ENCODE measurements around the gene TMEM131.
"Not testable (repeated sequence)": the region's sequence is repeated elsewhere in the genome, so short reads cannot be mapped to it uniquely, and the experiment has no call there.

The TMEM131 gene

GRCh38 chr2:97950329-97951154 is 45.2 kb downstream of the TMEM131 start:
- no peak for DNase-seq

- DNase-seq: no peak
Observed at GRCh38 chr2:97948926-97949325, 46.8 kb downstream of the TMEM131 start.

GRCh38 chr2:97945791-97946190 is 50.0 kb downstream of the TMEM131 start:
- no peak for DNase-seq

- DNase-seq: no peak
Observed at GRCh38 chr2:97936881-97937280, 58.9 kb downstream of the TMEM131 start.

- DNase-seq: no peak
Observed at GRCh38 chr2:97936199-97936598, 59.5 kb downstream of the TMEM131 start.

- no peak for DNase-seq
Observed at GRCh38 chr2:97935719-97936161, 60.0 kb downstream of the TMEM131 start.

- no peak for DNase-seq
Observed at GRCh38 chr2:97932975-97933662, 62.6 kb downstream of the TMEM131 start.

GRCh38 chr2:97931858-97932225 is 63.9 kb downstream of the TMEM131 start:
- DNase-seq: no peak

- DNase-seq: no peak
Observed at GRCh38 chr2:97931118-97931857, 64.5 kb downstream of the TMEM131 start.

GRCh38 chr2:97928591-97928990 is 67.2 kb downstream of the TMEM131 start:
- no peak for DNase-seq

- DNase-seq: no peak
Observed at GRCh38 chr2:97926946-97927345, 68.8 kb downstream of the TMEM131 start.

GRCh38 chr2:97924194-97924593 is 71.6 kb downstream of the TMEM131 start:
- DNase-seq: no peak

- DNase-seq: no peak
Observed at GRCh38 chr2:97919858-97920257, 75.9 kb downstream of the TMEM131 start.

- DNase-seq: no peak
Observed at GRCh38 chr2:97918818-97919217, 76.9 kb downstream of the TMEM131 start.

- not testable (repeated sequence) for DNase-seq
Observed at GRCh38 chr2:97917668-97918067, 78.1 kb downstream of the TMEM131 start.

- no peak for DNase-seq
Observed at GRCh38 chr2:97914691-97915213, 81.0 kb downstream of the TMEM131 start.

- DNase-seq: no peak
Observed at GRCh38 chr2:97913846-97914245, 81.9 kb downstream of the TMEM131 start.

GRCh38 chr2:97911922-97912575 is 83.7 kb downstream of the TMEM131 start:
- DNase-seq: no peak

- DNase-seq: no peak
Observed at GRCh38 chr2:97911206-97911921, 84.4 kb downstream of the TMEM131 start.

GRCh38 chr2:97910403-97911205 is 85.1 kb downstream of the TMEM131 start:
- no peak for DNase-seq

- DNase-seq: no peak
Observed at GRCh38 chr2:97908208-97908676, 87.5 kb downstream of the TMEM131 start.

Measured in activated naive CD4-positive, alpha-beta T cell treated with anti-CD3 and anti-CD28 coated beads, Interleukin-2, amount 50 U/mL, for 16 hours (primary cell).